ENCODE measurements around the gene TM4SF20.

TM4SF20 gene

DNA sequence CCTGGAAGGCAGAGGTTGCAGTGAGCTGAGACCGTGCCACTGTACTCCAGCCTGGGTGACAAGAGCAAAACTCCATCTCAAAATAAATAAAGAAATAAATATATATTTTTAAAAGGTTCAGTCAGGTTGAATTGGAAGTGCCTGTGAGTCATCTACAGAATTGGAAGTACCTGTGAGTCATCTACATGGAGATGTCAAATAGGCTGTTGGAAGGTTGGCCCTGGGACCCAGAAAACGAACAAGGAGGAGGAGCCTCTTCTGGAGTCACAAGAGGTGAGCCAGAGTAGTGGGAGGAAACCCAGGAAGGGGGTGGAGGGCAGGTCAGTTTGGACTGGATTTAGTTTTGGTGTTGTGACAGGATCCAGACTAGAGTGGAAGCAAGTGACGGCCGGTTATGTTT lies 23.9 kb upstream of the TM4SF20 start:
- H3K4me2 ChIP-seq (ENCODE audit: low read depth, low read length, poor library complexity, severe bottlenecking) = no peak overlapping the region
- no peaks in the 10 kb centered on the region for H3K9me3 ChIP-seq (ENCODE audit: insufficient read depth, low read depth, low read length)
- no peaks in the 10 kb centered on the region for H3K36me3 ChIP-seq (ENCODE audit: insufficient read depth, low read length)
- no peak overlapping the region for H2AFZ ChIP-seq (ENCODE audit: low read length)
- H3K4me1 ChIP-seq (ENCODE audit: insufficient read depth, low read length, poor library complexity, severe bottlenecking) = peaks cover 3% of the 10 kb centered on the region
- no peaks in the 10 kb centered on the region for H4K20me1 ChIP-seq (ENCODE audit: insufficient read depth, low read length, poor library complexity, severe bottlenecking)
- H3K9me2 ChIP-seq (replicated peaks; ENCODE audit: low read depth, low read length) = no peaks in the 10 kb centered on the region
- H3K9ac ChIP-seq (ENCODE audit: low read depth, low read length, poor library complexity, severe bottlenecking) = no peak overlapping the region
- H3K4me3 ChIP-seq (ENCODE audit: low read length, poor library complexity, severe bottlenecking) = no peak overlapping the region
- no peaks in the 10 kb centered on the region for H3K27me3 ChIP-seq (ENCODE audit: insufficient read depth, low read length, poor library complexity, severe bottlenecking)
- no peaks in the 10 kb centered on the region for H3F3A ChIP-seq (ENCODE audit: low read depth)
- no peaks in the 10 kb centered on the region for H3K79me2 ChIP-seq (ENCODE audit: insufficient read depth, low read length)
- TF ChIP-seq EZH2phosphoT487 (IDR thresholded peaks at IDR 0.05; ENCODE audit: borderline replicate concordance) = no peak
- TF ChIP-seq, protein P1, sequence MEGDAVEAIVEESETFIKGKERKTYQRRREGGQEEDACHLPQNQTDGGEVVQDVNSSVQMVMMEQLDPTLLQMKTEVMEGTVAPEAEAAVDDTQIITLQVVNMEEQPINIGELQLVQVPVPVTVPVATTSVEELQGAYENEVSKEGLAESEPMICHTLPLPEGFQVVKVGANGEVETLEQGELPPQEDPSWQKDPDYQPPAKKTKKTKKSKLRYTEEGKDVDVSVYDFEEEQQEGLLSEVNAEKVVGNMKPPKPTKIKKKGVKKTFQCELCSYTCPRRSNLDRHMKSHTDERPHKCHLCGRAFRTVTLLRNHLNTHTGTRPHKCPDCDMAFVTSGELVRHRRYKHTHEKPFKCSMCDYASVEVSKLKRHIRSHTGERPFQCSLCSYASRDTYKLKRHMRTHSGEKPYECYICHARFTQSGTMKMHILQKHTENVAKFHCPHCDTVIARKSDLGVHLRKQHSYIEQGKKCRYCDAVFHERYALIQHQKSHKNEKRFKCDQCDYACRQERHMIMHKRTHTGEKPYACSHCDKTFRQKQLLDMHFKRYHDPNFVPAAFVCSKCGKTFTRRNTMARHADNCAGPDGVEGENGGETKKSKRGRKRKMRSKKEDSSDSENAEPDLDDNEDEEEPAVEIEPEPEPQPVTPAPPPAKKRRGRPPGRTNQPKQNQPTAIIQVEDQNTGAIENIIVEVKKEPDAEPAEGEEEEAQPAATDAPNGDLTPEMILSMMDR (conservative IDR thresholded peaks at IDR 0.05; ENCODE audit: low read length) = no peak

DNA sequence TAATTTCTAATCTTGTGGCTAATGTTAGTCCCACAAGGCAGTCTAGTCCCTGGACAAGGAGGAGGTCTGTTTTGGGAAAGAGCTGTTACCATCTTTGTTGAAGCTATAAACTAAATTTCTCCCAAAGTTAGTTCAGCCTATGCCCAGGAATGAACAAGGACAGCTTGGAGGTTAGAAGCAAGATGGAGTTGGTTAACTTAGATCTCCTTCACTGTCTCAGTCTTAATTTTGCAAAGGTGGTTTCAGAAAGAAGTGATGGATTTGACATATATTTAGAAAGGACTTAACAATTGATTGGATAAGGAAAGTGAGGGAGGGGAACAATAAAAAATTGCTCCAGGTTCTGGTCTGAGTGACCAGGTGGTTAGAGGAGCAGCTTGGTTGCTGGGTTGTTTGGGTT lies 23.2 kb upstream of the TM4SF20 start:
- no peaks in the 10 kb centered on the region for H3F3A ChIP-seq (ENCODE audit: low read depth)
- H3K9me3 ChIP-seq (ENCODE audit: insufficient read depth, low read depth, low read length) = no peaks in the 10 kb centered on the region
- H2AFZ ChIP-seq (ENCODE audit: low read length) = no peak overlapping the region
- no peak overlapping the region for H3K4me2 ChIP-seq (ENCODE audit: low read depth, low read length, poor library complexity, severe bottlenecking)
- no peak overlapping the region for H3K4me3 ChIP-seq (ENCODE audit: low read length, poor library complexity, severe bottlenecking)
- H3K9me2 ChIP-seq (replicated peaks; ENCODE audit: low read depth, low read length) = no peaks in the 10 kb centered on the region
- no peak overlapping the region for H3K9ac ChIP-seq (ENCODE audit: low read depth, low read length, poor library complexity, severe bottlenecking)
- TF ChIP-seq, protein P1 (conservative IDR thresholded peaks at IDR 0.05; ENCODE audit: low read length) = no peak
- TF ChIP-seq EZH2phosphoT487 (IDR thresholded peaks at IDR 0.05; ENCODE audit: borderline replicate concordance) = no peak
- H3K36me3 ChIP-seq (ENCODE audit: insufficient read depth, low read length) = no peaks in the 10 kb centered on the region
- H3K27me3 ChIP-seq (ENCODE audit: insufficient read depth, low read length, poor library complexity, severe bottlenecking) = no peaks in the 10 kb centered on the region
- peaks cover 8% of the 10 kb centered on the region for H3K4me1 ChIP-seq (ENCODE audit: insufficient read depth, low read length, poor library complexity, severe bottlenecking)
- H4K20me1 ChIP-seq (ENCODE audit: insufficient read depth, low read length, poor library complexity, severe bottlenecking) = no peaks in the 10 kb centered on the region
- no peaks in the 10 kb centered on the region for H3K79me2 ChIP-seq (ENCODE audit: insufficient read depth, low read length)

DNA sequence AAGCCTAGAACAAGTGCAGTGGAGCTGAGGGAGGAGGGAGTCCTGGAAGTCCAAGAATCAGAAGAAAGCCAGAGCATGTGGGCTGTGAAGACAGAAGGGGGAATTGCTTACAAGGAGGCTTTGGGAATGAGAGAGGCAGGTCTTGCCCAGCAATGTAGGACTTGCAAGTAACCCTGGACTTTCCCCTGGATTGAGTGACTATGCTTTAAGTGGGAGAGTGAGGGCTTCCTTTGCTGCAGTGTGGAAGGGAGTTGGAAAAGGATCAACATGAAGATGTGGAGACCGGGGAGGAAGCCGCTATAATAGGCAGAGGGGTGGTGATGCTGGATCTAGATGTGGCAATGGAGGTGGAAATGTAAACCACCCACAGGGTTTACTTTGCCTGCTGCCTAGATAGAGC lies 22.4 kb upstream of the TM4SF20 start:
- no peaks in the 10 kb centered on the region for H3K27me3 ChIP-seq (ENCODE audit: insufficient read depth, low read length, poor library complexity, severe bottlenecking)

More for the DNA sequence above, 22.4 kb upstream of the TM4SF20 start:
- Histone ChIP-seq H4K20me1 (ENCODE audit: insufficient read depth, low read length, poor library complexity, severe bottlenecking) (no peaks in the 10 kb centered on the region), H3K36me3 (ENCODE audit: insufficient read depth, low read length) (no peaks in the 10 kb centered on the region), H3K9me2 (replicated peaks; ENCODE audit: low read depth, low read length) (no peaks in the 10 kb centered on the region), H3K4me1 (ENCODE audit: insufficient read depth, low read length, poor library complexity, severe bottlenecking) (peaks cover 10% of the 10 kb centered on the region), H3K4me2 (ENCODE audit: low read depth, low read length, poor library complexity, severe bottlenecking) (no peak overlapping the region), H3K4me3 (ENCODE audit: low read length, poor library complexity, severe bottlenecking) (no peak overlapping the region), H2AFZ (ENCODE audit: low read length) (no peak overlapping the region), H3F3A (ENCODE audit: low read depth) (no peaks in the 10 kb centered on the region), H3K79me2 (ENCODE audit: insufficient read depth, low read length) (no peaks in the 10 kb centered on the region), H3K9me3 (ENCODE audit: insufficient read depth, low read depth, low read length) (no peaks in the 10 kb centered on the region), H3K9ac (ENCODE audit: low read depth, low read length, poor library complexity, severe bottlenecking) (no peak overlapping the region)
- no peak for TF ChIP-seq EZH2phosphoT487 (IDR thresholded peaks at IDR 0.05; ENCODE audit: borderline replicate concordance)
- TF ChIP-seq, protein P1 (conservative IDR thresholded peaks at IDR 0.05; ENCODE audit: low read length) = no peak

All from Loucy (cell line).